ENCODE measurements around the gene CUL9.
A peak's percentile ranks its signal among the peaks of the same experiment; 100 is the strongest.

The CUL9 gene

DNA sequence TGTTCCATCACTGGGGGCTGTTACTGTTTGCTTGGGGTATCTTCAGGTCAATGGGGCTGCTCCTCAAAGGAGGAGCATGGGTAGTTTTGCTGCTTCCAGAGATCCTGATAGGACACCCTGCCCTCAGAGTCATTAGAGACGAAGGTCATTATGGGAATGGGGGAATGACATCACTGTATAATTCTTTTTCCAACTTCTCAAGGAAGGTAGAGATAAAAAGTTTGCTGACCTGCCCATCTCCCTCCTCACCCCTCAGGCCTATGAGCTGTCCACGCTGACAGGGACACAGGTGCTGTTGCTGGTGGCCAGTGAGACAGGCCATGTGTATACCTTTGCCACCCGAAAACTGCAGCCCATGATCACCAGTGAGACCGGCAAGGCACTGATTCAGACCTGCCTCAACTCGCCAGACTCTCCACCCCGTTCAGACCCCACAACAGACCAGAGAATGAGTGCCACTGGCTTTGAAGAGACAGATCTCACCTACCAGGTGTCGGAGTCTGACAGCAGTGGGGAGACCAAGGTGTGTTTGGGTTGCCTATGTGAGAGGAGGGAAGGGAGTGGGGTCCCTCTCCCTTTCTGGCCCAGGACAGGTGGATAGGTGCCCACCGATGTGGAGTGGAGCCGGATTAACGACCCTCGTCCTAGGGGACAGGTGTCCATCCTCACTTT, 8.3 kb upstream of the CUL9 start:
- no peak for DNase-seq

DNA sequence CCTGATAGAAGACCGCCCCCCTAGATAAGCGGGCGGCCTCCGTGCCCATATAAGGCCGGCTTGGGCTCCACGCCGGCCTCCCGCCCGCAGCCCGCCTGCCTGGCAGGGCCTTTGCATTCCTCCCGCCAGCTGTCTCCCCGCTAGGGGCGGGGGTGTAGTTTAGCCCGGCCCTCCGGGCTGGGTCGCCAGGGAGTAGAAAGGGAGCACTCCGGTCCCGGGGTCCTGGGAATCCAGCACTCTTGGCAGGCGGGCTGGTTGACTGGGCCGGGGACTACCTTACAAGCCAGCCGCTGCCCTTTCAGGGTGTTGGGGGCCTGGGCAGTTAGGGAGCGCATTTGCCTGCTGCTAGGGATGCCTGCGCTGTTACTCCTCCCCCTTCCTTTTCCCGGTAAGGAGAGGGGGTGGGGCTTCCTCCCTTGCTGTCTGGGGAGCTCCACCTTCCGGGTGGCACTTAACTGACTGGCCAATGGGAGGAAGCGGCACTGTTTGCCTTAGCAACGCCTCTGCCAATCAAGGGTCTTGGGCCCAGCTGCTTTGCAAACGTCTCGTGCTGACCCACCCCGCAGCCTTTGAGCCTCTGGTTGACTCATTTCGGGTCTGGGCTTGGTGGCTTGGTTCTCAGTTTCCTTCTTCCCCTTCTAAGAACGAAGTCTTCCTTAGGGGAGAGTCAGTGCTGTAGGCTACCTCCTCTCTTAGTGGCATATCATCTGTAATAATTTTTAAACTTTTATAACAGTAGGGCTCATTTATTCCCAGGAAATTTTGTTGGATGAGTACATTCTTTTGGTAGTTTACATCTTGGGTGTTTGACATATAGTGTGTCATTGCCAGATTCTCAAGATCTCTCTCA, 7.5 kb upstream of the CUL9 start:
- DNase-seq = peak; percentile 40

DNA sequence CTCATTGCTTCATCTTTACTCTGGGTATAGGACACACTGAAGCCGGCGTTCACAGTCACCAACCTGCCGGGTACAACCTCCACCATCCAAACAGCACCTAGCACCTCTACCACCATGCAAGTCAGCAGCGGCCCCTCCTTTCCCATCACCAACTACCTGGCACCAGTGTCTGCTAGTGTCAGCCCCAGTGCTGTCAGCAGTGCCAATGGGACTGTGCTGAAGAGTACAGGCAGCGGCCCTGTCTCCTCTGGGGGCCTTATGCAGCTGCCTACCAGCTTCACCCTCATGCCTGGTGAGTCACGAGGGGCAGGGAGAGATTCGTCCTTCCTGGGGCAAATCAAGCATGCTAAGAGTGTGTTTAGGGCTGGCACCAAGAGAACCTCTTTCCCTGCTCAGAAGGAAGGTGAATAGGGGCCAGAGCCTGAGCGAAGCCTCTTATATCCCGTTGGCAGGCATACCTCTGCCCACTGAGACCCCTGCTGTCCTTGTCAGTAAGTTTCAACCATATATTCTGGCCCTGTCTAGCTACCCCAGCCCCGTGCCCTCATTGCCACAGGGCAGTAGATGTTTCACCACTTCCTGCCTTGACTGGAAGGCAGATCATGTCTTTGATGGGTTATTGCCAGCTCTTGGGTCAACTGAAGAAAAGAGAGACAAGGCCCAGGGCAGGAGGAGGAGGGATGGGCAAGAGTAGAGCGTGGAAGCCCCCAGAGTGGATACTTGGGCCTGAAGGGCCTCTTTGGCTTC, 6.1 kb upstream of the CUL9 start:
- no peak for DNase-seq

DNA sequence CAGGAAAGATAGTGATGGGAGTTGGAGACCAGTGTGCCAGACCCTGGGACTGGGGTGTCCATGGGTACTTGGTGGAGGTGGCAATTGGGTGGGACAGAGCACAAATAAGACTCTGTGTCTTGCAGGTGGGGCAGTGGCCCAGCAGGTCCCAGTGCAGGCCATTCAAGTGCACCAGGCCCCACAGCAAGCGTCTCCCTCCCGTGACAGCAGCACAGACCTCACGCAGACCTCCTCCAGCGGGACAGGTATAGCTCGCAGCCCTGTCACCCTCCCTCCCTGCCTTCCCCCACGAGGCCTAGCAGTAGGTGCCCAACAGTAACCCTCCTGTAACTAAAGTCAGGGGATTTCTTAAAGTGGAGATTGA, 5.6 kb upstream of the CUL9 start:
- no peak for DNase-seq

DNA sequence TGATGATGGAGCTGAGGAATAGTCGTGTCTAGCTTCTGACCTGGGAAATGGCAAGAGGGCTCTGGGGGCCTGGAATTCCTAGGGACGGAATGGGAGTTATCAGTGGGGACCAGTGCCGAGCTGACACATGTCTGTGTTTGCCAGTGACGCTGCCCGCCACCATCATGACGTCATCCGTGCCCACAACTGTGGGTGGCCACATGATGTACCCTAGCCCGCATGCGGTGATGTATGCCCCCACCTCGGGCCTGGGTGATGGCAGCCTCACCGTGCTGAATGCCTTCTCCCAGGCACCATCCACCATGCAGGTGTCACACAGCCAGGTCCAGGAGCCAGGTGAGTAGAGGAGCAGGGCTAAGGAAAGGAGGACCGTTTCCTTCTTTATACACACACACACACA, 3.8 kb upstream of the CUL9 start:
- DNase-seq = no peak

DNA sequence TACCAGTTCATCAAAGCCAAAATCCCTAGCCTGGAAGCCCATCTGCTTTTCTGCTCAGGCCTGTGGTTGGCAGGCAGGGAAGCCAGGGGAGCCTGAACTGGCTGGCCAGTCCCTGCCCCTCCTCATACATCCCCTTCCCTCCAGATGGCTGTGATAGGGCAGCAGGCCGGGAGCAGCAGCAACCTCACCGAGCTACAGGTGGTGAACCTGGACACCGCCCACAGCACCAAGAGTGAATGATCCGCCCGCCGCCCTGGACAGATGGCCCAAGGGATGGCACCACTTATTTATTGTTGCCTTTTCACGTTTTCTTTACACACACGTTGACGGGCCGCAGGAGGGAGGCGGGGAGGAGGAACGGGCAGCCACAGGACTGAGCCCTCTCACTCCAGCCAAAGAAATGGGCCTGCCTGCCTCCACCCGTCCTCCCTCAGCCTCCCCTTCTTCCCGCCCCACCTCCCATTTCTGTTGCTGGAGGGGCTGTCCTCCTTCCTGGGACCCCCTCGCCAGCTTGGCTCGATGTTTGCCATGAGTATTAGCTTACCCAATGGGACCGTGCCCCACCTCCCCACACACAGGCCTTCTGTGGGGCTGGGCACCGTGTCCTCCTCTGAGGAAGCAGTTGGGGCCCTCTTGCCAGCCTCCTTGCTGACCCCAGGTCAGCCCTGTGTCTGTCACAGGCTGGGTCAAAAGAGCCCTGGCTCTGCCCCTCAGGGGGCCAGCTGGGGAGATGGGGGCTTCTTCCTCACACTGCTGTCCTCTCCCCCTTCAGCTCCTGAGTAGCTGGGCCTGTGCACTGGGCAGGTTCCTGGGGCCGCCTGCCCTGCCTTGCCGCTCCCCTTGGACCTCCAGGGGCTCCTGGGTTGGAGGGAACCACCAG, 2.8 kb upstream of the CUL9 start:
- DNase-seq = no peak

DNA sequence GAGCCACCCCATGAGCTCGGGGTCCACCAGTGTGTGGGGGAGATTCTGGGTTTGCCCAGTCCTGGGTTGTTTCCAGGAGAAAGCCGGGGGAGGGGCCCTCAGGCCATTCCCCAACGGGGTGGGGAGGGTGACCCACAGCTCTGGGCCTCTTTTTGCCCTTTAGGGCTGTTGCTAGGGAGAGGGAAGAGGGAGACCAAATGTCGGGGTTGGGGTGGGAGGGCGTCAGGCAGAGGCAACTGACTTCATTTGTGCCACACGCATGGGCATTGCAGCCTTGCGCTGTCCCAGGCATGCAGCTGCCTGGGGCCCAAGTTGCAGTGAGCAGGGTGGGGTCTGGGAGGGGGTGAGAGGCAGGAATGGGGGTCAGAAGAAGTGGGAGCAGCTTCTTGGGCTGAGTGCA, 1.9 kb upstream of the CUL9 start:
- DNase-seq = no peak

DNA sequence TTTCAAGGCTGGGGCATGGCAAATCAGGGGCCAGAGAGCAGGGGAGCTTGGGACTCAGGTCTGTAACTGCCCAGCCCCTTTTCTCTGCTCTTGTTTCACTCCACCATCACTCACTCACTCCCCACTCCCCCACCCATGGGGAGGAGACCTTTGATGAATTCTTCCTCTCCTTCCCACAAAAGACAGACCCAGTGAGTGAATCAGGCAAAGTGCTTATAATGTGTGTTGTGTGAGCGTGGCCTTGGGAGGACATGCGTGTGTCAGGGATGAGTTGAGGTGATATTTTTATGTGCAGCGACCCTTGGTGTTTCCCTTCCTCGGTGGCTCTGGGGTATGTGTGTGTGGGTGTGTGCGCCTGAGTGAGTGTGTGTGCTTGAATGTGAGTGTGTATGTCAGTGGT, 1.0 kb upstream of the CUL9 start:
- no peak for DNase-seq

DNA sequence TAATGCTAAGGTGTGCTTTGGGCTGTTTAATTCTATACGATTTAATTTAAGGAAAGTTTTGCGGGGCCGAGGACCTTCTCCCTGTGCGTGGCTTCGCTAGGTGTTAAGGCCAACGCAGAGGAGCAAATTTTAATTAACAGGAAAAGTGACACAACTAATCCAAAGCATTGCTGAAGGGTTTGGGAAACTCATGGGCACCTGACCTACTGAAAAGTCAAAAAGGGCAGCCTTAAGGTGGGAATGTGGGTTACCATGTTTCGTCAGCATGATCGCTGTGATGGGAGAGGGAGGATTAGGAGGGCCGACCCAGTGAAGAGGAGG, 415 bp upstream of the CUL9 start:
- DNase-seq = no peak

DNA sequence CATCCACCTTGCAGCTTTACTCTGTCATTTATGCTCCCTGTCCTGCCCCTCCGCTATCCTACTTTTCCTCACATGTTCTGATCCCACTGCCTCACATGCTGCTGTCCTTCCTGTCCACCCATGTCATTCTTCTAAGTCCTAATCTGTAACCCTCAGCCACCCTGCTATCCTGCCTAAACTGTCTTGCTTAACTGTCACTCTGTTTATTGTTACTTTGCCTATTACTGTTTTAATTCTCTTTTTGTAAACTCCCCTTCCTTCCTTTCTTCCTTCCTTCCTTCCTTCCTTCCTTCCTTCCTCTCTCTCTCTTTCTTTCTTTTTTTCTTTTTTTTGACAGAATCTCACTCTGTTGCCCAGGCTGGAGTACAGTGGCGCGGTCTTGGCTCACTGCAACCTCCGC, 1.4 kb downstream of the CUL9 start:
- no peak for DNase-seq

DNA sequence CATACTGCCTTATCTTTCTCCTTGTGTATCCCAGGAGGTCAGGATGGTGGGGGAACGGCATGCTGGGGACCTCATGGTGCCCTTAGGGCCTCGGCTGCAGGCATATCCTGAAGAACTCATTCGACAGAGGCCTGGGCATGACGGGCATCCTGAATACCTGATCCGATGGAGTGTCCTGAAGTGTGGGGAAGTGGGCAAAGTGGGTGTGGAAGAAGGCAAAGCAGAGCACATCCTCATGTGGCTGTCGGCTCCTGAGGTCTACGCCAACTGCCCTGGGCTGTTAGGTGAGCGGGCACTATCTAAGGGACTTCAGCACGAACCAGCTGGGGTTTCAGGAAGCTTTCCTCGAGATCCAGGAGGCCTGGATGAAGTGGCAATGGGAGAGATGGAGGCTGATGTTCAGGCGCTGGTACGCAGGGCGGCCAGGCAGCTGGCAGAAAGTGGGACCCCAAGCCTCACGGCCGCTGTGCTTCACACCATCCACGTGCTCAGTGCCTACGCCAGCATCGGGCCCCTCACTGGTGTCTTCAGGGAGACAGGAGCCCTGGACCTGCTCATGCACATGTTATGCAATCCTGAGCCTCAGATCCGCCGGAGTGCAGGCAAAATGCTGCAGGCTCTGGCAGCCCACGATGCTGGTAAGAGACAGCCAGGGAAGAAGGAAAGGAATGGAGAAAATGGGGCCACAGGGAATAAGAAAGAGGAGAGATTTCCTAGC, 2.4 kb downstream of the CUL9 start:
- no peak for DNase-seq

DNA sequence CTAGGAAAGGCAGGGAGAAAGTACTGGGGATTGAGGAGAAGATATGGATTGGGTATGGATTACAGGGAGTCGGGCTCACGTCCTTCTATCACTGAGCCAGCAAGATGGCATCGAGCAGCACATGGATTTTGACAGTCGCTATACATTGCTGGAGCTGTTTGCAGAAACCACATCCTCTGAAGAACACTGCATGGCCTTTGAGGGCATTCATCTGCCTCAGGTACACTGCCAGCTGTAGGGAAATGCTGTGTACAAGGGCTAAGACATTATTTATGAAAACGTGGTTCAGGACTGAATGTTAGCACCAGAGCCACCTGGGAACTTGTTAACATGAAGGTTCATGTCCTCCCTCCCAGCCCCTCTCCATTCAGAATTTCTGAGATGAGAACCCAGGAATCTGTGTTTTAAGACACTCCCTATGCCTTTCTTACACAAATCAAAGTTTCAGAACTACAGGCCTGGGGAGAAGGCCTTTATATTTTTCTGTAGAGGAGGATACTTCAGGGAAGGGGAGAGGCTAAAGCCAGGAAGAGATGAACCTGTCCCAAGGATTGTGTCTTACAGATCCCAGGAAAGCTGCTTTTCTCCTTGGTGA, 3.5 kb downstream of the CUL9 start:
- DNase-seq = no peak

DNA sequence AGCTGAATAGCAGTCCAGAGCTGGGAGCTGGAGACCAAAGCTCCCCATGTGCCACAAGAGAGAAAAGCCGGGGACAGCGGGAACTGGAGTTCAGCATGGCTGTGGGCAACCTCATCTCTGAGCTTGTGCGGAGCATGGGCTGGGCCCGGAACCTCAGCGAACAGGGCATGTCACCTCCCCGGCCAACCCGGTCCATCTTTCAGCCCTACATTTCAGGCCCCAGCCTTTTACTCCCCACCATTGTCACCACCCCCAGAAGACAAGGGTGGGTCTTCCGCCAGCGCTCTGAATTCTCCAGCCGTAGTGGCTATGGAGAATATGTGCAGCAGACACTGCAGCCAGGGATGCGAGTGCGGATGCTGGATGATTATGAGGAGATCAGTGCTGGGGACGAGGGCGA, 4.0 kb downstream of the CUL9 start:
- DNase-seq = no peak

DNA sequence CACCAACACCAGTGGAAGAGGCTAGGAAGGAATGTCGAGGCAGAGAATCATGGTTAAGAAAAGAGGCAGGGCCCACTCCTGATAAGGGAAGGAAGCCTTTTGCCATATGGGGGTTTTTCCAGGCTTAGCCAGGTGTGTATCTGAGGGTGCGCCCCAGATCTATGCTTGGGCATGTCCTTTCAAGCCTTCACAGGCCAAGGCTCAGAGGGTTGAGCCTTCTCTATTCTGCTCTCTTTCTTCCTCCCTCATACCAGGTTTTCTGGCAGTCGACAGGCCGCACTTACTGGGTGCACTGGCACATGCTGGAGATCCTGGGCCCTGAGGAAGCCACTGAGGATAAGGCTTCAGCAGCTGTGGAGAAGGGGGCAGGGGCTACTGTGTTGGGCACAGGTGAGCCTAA, 4.7 kb downstream of the CUL9 start:
- DNase-seq = no peak

DNA sequence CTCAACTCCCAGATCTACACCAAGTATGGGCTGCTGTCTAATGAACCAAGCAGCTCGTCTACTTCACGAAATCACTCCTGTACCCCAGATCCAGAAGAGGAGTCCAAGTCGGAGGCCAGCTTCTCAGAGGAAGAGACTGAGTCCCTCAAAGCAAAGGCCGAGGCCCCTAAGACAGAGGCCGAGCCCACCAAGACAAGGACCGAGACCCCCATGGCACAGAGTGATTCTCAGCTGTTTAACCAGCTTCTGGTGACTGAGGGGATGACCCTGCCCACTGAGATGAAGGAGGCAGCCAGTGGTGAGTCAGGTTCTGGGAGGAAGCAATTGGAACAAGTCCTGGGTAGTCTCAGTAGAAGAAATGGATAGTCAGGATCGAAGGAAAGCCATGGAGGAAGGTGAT, 5.8 kb downstream of the CUL9 start:
- DNase-seq = no peak

DNA sequence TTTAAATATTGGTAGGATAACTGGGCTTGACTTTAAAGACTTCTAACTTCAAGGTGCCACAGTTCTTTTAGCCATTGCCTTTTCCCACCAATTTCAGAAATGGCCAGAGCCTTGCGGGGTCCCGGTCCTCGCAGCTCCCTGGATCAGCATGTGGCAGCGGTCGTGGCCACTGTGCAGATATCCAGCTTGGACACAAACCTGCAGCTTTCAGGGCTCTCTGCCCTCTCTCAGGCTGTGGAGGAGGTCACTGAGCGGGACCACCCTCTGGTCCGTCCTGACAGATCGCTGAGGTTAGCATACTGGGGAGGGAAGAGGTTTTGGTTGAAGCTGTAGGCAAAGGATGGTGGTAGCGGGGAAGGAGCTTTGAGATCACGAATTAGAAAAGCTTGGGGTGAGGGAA, 6.4 kb downstream of the CUL9 start:
- no peak for DNase-seq

DNA sequence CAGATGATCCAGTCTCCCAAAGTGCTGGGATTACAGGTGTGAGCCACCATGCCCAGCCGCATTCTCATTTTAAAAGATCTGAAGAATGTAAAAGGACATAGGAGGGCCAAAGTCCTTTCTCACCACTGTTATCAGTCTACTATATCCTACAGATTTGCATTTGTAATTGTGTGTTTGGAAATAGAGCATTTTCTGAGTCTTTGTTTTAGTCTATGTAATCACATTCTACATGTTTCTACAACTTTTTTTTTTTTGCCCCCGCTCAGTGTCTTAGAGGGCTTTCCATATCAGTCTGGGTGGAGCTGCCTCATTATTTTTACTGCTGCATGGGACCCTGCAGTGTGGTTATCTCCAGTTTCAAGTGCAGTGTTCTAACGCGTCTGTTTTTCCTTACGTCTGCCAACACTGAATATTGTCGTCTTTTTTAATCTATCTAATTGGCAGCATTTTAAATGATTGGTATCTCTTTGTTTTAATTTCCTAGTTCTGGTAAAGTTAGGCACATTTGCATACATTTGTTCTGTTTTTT, 7.8 kb downstream of the CUL9 start:
- no peak for DNase-seq

DNA sequence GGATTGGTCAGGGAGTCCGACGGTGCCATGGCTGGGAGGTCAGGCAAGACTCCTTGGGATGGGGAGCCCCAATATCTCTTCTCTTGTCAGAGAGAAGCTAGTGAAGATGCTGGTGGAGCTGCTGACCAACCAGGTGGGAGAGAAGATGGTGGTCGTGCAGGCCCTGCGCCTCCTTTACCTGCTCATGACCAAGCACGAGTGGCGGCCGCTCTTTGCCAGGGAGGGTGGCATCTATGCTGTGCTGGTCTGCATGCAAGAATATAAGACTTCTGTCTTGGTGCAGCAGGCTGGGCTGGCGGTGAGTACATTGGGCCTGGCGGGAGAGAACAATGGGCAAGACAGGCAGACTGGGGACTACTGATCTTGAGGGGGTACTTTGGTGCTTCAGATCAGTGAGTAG, 10.9 kb downstream of the CUL9 start:
- DNase-seq = no peak

DNA sequence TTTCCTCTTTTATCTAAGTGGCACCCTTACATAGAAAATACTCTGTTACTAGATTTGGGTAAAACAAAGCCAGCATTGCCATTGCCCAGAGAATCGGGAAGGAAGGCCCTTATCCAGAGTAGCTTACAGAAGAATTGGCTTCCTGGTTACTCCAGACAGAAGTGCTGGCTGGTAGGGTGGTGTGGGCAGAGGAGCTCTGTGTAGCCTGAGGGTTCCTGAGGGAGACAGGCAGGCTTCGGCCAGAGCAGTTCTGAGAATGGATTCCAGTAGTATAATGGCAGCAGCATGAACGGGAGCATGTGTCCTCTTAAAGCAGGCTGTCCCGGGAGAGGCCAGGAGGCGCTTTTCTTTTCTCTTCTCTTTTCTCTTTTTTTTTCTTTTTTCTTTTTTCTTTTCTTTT, 11.9 kb downstream of the CUL9 start:
- no peak for DNase-seq

DNA sequence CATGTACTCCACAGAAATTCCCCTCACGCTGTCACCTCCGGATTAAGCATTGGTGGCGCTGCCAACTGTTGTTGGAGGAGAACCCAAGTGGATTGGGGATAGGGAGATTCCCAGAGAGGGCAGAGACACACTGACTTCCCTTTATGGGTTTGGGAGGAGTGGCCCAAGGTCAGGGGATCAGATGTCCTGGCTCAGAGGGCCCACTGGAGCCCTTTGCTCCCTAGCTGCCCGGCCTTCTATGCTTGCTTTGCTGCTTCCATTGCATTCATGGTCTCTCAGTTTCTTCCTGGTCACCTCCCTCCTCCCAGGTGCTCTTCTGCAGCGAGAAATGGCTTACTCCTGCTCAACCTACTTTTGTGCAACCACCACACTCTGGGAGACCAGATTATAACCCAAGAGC, 14.3 kb downstream of the CUL9 start:
- DNase-seq = no peak

DNA sequence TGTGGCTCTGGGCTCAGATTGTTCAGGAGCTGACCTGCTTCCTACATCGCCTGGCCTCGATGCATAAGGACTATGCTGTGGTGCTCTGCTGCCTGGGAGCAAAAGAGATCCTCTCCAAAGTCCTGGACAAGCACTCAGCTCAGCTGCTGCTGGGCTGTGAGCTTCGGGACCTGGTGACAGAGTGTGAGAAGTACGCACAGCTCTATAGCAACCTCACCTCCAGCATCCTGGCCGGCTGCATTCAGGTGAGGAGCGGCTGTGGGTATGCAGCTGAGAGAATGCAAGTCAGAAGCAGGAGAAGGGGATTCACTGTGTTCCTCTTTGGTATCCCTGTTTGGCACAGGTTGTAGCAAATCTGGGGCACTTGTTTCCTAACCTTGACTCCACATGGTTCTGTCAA, 17.9 kb downstream of the CUL9 start:
- no peak for DNase-seq

DNA sequence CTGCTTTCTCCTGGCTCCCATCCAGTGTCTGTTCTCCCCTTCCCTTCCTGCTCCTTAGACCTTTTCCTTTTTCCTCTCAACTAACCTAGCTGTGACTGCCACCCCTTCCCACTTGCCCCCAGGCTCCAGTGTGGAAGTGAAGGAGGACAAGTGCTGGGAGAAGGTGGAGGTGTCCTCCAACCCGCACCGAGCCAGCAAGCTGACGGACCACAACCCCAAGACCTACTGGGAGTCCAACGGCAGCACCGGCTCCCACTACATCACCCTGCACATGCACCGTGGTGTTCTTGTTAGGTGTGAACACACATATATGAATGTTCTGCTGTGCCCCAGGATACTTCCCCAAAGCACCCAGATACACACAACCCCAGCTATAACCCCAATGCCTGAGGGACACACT, 18.5 kb downstream of the CUL9 start:
- no peak for DNase-seq

Data from activated gamma-delta T cell (primary cell).